BJ (cell line): ENCODE results near the gene CPLX3. TPM values are rescaled to one million over a fixed set of nuclear protein-coding genes. Genes with fewer than 3 reads are reported as not detected.
A peak's percentile ranks its signal among the peaks of the same experiment; 100 is the strongest.

ENCODE experiments used
- CTCF ChIA-PET: fragments of 350-600 bp; formaldehyde crosslinking; extraction: SDS; loops from one replicate; lab custom pipeline; 2021; ENCODE audit warnings: antibody characterized with exemption, inconsistent platforms; lab: Yijun Ruan, JAX
- POLR2A ChIA-PET: fragments of 300-600 bp; sonication (Branson Sonifier 250); formaldehyde crosslinking; extraction: SDS; loops from one replicate; lab custom pipeline; 2021; ENCODE audit warnings: antibody characterized with exemption; lab: Charles Lee
- DNase-seq: peaks from one replicate; pipeline ENCODE4 v3.0.0-alpha.2; 2011; ENCODE audit warnings: low read depth
- H3K27me3 ChIP-seq: 2 replicates; pipeline ENCODE4 v1.6.0; 2011; ENCODE audit warnings: low read length; ENCODE audit not compliant: control insufficient read depth, insufficient read depth
- H3K36me3 ChIP-seq: 2 replicates; pipeline ENCODE4 v1.5.1; 2011; ENCODE audit warnings: low read length; ENCODE audit not compliant: control insufficient read depth, insufficient read depth
- H3K4me3 ChIP-seq: 2 replicates; pipeline ENCODE4 v1.5.1; 2011; ENCODE audit warnings: low read depth, mild to moderate bottlenecking, control low read depth, low read length
- CTCF ChIP-seq: IDR thresholded peaks from 2 replicates; pipeline ENCODE4 v1.5.1; 2011; ENCODE audit warnings: low read depth, mild to moderate bottlenecking, control low read depth, inconsistent platforms, low read length, moderate library complexity; ENCODE audit not compliant: insufficient read depth
- polyA plus RNA-seq: library from polyadenylated mRNA; depleted of rRNA; stranded (reverse); fragments of >200 nt; gene quantifications from 2 replicates; pipeline ENCODE4 v1.2.3, GENCODE V29; 2011

CPLX3 gene
- polyA plus RNA-seq, 1 experiment = not detected

GRCh38 chr15:74795966-74796625, 30.3 kb upstream of the CPLX3 start:
- POLR2A ChIA-PET = no interaction called here
- Histone ChIP-seq H3K27me3 (no peaks in the 10 kb centered on the region), H3K36me3 (peaks cover 11% of the 10 kb centered on the region), H3K4me3 (no peak overlapping the region)
- TF ChIP-seq CTCF = no peak
- no peak for DNase-seq
- CTCF ChIA-PET = interaction anchor here (0.6 to 9.7 kb wide), 4 partner anchors 8 to 165 kb away, joined by 5 to 62 read pairs (median 10); partner anchors contain the start of gene CSK

GRCh38 chr15:74798388-74799254, 27.8 kb upstream of the CPLX3 start:
- DNase-seq = no peak
- POLR2A ChIA-PET = no interaction called here
- Histone ChIP-seq H3K4me3 (no peak overlapping the region), H3K36me3 (peaks cover 26% of the 10 kb centered on the region), H3K27me3 (no peaks in the 10 kb centered on the region)
- CTCF ChIA-PET = interaction anchor here (0.6 to 9.7 kb wide), 17 partner anchors 8 to 195 kb away, joined by 3 to 62 read pairs (median 5); partner anchors contain the start of gene CSK
- TF ChIP-seq CTCF = no peak

- ChIA-PET POLR2A (no interaction called here), CTCF (interaction anchor here (0.6 to 3.7 kb wide), 24 partner anchors 9 to 428 kb away, joined by 3 to 31 read pairs (median 4); partner anchors contain the start of genes CSK and LMAN1L)
- Histone ChIP-seq H3K27me3 (no peaks in the 10 kb centered on the region), H3K36me3 (peaks cover 28% of the 10 kb centered on the region), H3K4me3 (no peak overlapping the region)
- TF ChIP-seq CTCF = no peak
- DNase-seq = no peak
These were observed 27.1 kb upstream of the CPLX3 start for GRCh38 chr15:74799255-74799855.

- peak; percentile 99 for TF ChIP-seq CTCF
- ChIA-PET POLR2A (no interaction called here), CTCF (interaction anchor here (0.6 to 3.7 kb wide), 25 partner anchors 8 to 429 kb away, joined by 3 to 31 read pairs (median 5); partner anchors contain the start of genes CSK and LMAN1L)
- no peaks in the 10 kb centered on the region for H3K27me3 ChIP-seq
- H3K36me3 ChIP-seq = peaks cover 30% of the 10 kb centered on the region
- no peak for DNase-seq
- H3K4me3 ChIP-seq = no peak overlapping the region
These were observed 26.4 kb upstream of the CPLX3 start for GRCh38 chr15:74799856-74800558.
